ENCODE data around the gene EGFR. TPM values are rescaled to one million over a fixed set of nuclear protein-coding genes. Genes with fewer than 3 reads are reported as not detected.

EGFR gene
- total and polyA plus RNA-seq, 5 donors from 2014 or later: not detected

GRCh38 chr7:55178863-55179773 is 160.3 kb downstream of the EGFR start:
- Histone ChIP-seq H3K27me3 (ENCODE audit: control insufficient read depth, insufficient read depth, low read length) (no peaks in the 10 kb centered on the region), H3K27ac (ENCODE audit: insufficient read depth, low read length, poor library complexity, severe bottlenecking) (no peak overlapping the region), H3K4me1 (ENCODE audit: control insufficient read depth, insufficient read depth, low read length, poor library complexity, severe bottlenecking) (no peaks in the 10 kb centered on the region), H3K36me3 (ENCODE audit: control insufficient read depth, insufficient read depth, low read length) (no peaks in the 10 kb centered on the region), H3K4me3 (ENCODE audit: low read depth, low read length) (no peak overlapping the region), H3K9me3 (ENCODE audit: control insufficient read depth in 2 of 2, low read length in 2 of 2) (no peaks in the 10 kb centered on the region)
- Mint-ChIP-seq H3K36me3 (no peaks in the 10 kb centered on the region), H3K27me3 (no peaks in the 10 kb centered on the region), H3K4me1 (no peaks in the 10 kb centered on the region), H3K9me3 (peaks cover 0 to 2% (median 0%) of the 10 kb centered on the region in 7 donors), H3K4me3 (no peak overlapping the region), H3K27ac (no peak overlapping the region)
- DNase-seq: no peak
- ATAC-seq (ENCODE audit: low read depth in 2 of 2): no peak

- H3K4me1 ChIP-seq (ENCODE audit: control insufficient read depth, insufficient read depth, low read length, poor library complexity, severe bottlenecking): no peaks in the 10 kb centered on the region
- no peak overlapping the region for H3K27ac Mint-ChIP-seq
- no peak overlapping the region for H3K4me3 ChIP-seq (ENCODE audit: low read depth, low read length)
- H3K27me3 ChIP-seq (ENCODE audit: control insufficient read depth, insufficient read depth, low read length): no peaks in the 10 kb centered on the region
- no peaks in the 10 kb centered on the region for H3K9me3 ChIP-seq (ENCODE audit: control insufficient read depth in 2 of 2, low read length in 2 of 2)
- peaks cover 0 to 2% (median 0%) of the 10 kb centered on the region in 7 donors for H3K9me3 Mint-ChIP-seq
- H3K4me1 Mint-ChIP-seq: no peaks in the 10 kb centered on the region
- no peak overlapping the region for H3K4me3 Mint-ChIP-seq
- H3K27me3 Mint-ChIP-seq: peaks cover 3% of the 10 kb centered on the region
- no peaks in the 10 kb centered on the region for H3K36me3 Mint-ChIP-seq
- DNase-seq (no peak), ATAC-seq (ENCODE audit: low read depth in 2 of 2) (no peak)
- H3K36me3 ChIP-seq (ENCODE audit: control insufficient read depth, insufficient read depth, low read length): no peaks in the 10 kb centered on the region
- H3K27ac ChIP-seq (ENCODE audit: insufficient read depth, low read length, poor library complexity, severe bottlenecking): no peak overlapping the region
Observed at GRCh38 chr7:55179931-55180682, 161.3 kb downstream of the EGFR start.

- no peak overlapping the region for H3K27ac Mint-ChIP-seq
- H3K36me3 Mint-ChIP-seq: no peaks in the 10 kb centered on the region
- no peak for DNase-seq
- no peak overlapping the region for H3K4me3 Mint-ChIP-seq
- H3K27me3 Mint-ChIP-seq: peaks cover 7% of the 10 kb centered on the region
- H3K27me3 ChIP-seq (ENCODE audit: control insufficient read depth, insufficient read depth, low read length): no peaks in the 10 kb centered on the region
- no peaks in the 10 kb centered on the region for H3K4me1 Mint-ChIP-seq
- H3K4me1 ChIP-seq (ENCODE audit: control insufficient read depth, insufficient read depth, low read length, poor library complexity, severe bottlenecking): no peaks in the 10 kb centered on the region
- ATAC-seq (ENCODE audit: low read depth in 2 of 2): no peak
- H3K36me3 ChIP-seq (ENCODE audit: control insufficient read depth, insufficient read depth, low read length): no peaks in the 10 kb centered on the region
- H3K9me3 Mint-ChIP-seq: peaks cover 0 to 2% (median 0%) of the 10 kb centered on the region in 7 donors
- no peak overlapping the region for H3K27ac ChIP-seq (ENCODE audit: insufficient read depth, low read length, poor library complexity, severe bottlenecking)
- no peak overlapping the region for H3K4me3 ChIP-seq (ENCODE audit: low read depth, low read length)
- no peaks in the 10 kb centered on the region for H3K9me3 ChIP-seq (ENCODE audit: control insufficient read depth in 2 of 2, low read length in 2 of 2)
Observed at GRCh38 chr7:55180963-55181542, 162.2 kb downstream of the EGFR start.

GRCh38 chr7:55181762-55182161 is 162.9 kb downstream of the EGFR start:
- H3K4me1 ChIP-seq (ENCODE audit: control insufficient read depth, insufficient read depth, low read length, poor library complexity, severe bottlenecking): no peaks in the 10 kb centered on the region
- no peaks in the 10 kb centered on the region for H3K36me3 ChIP-seq (ENCODE audit: control insufficient read depth, insufficient read depth, low read length)
- H3K9me3 Mint-ChIP-seq: peaks cover 0 to 2% (median 0%) of the 10 kb centered on the region in 7 donors
- no peaks in the 10 kb centered on the region for H3K4me1 Mint-ChIP-seq
- ATAC-seq (ENCODE audit: low read depth in 2 of 2): no peak
- DNase-seq: no peak
- H3K36me3 Mint-ChIP-seq: no peaks in the 10 kb centered on the region
- H3K4me3 Mint-ChIP-seq: no peak overlapping the region
- no peak overlapping the region for H3K27ac Mint-ChIP-seq
- no peaks in the 10 kb centered on the region for H3K9me3 ChIP-seq (ENCODE audit: control insufficient read depth in 2 of 2, low read length in 2 of 2)
- H3K27me3 ChIP-seq (ENCODE audit: control insufficient read depth, insufficient read depth, low read length): no peaks in the 10 kb centered on the region
- H3K27me3 Mint-ChIP-seq: peaks cover 7% of the 10 kb centered on the region
- H3K27ac ChIP-seq (ENCODE audit: insufficient read depth, low read length, poor library complexity, severe bottlenecking): no peak overlapping the region
- H3K4me3 ChIP-seq (ENCODE audit: low read depth, low read length): no peak overlapping the region

GRCh38 chr7:55183897-55184296 is 165.1 kb downstream of the EGFR start:
- Mint-ChIP-seq H3K27ac (peak overlapping the region in 1 of 3 donors; percentile 23), H3K4me3 (no peak overlapping the region), H3K4me1 (no peaks in the 10 kb centered on the region), H3K27me3 (peaks cover 10% of the 10 kb centered on the region), H3K9me3 (no peaks in the 10 kb centered on the region), H3K36me3 (no peaks in the 10 kb centered on the region)
- ATAC-seq (ENCODE audit: low read depth in 2 of 2) (no peak), DNase-seq (no peak)
- Histone ChIP-seq H3K27ac (ENCODE audit: insufficient read depth, low read length, poor library complexity, severe bottlenecking) (no peak overlapping the region), H3K4me3 (ENCODE audit: low read depth, low read length) (no peak overlapping the region), H3K36me3 (ENCODE audit: control insufficient read depth, insufficient read depth, low read length) (no peaks in the 10 kb centered on the region), H3K27me3 (ENCODE audit: control insufficient read depth, insufficient read depth, low read length) (no peaks in the 10 kb centered on the region), H3K9me3 (ENCODE audit: control insufficient read depth in 2 of 2, low read length in 2 of 2) (no peaks in the 10 kb centered on the region), H3K4me1 (ENCODE audit: control insufficient read depth, insufficient read depth, low read length, poor library complexity, severe bottlenecking) (no peaks in the 10 kb centered on the region)

- no peak overlapping the region for H3K4me3 ChIP-seq (ENCODE audit: low read depth, low read length)
- H3K36me3 ChIP-seq (ENCODE audit: control insufficient read depth, insufficient read depth, low read length): no peaks in the 10 kb centered on the region
- H3K4me3 Mint-ChIP-seq: no peak overlapping the region
- H3K4me1 ChIP-seq (ENCODE audit: control insufficient read depth, insufficient read depth, low read length, poor library complexity, severe bottlenecking): no peaks in the 10 kb centered on the region
- H3K9me3 Mint-ChIP-seq: no peaks in the 10 kb centered on the region
- no peak for ATAC-seq (ENCODE audit: low read depth in 2 of 2)
- H3K4me1 Mint-ChIP-seq: no peaks in the 10 kb centered on the region
- H3K27ac ChIP-seq (ENCODE audit: insufficient read depth, low read length, poor library complexity, severe bottlenecking): no peak overlapping the region
- no peaks in the 10 kb centered on the region for H3K36me3 Mint-ChIP-seq
- no peaks in the 10 kb centered on the region for H3K27me3 ChIP-seq (ENCODE audit: control insufficient read depth, insufficient read depth, low read length)
- no peak overlapping the region for H3K27ac Mint-ChIP-seq
- H3K9me3 ChIP-seq (ENCODE audit: control insufficient read depth in 2 of 2, low read length in 2 of 2): no peaks in the 10 kb centered on the region
- no peak for DNase-seq
- H3K27me3 Mint-ChIP-seq: peaks cover 15% of the 10 kb centered on the region
Observed at GRCh38 chr7:55185321-55185802, 166.5 kb downstream of the EGFR start.

- Mint-ChIP-seq H3K9me3 (no peaks in the 10 kb centered on the region), H3K27ac (no peak overlapping the region), H3K4me1 (no peaks in the 10 kb centered on the region), H3K4me3 (no peak overlapping the region), H3K36me3 (no peaks in the 10 kb centered on the region), H3K27me3 (peaks cover 15% of the 10 kb centered on the region)
- ATAC-seq (ENCODE audit: low read depth in 2 of 2) (no peak), DNase-seq (no peak)
- Histone ChIP-seq H3K27ac (ENCODE audit: insufficient read depth, low read length, poor library complexity, severe bottlenecking) (no peak overlapping the region), H3K27me3 (ENCODE audit: control insufficient read depth, insufficient read depth, low read length) (no peaks in the 10 kb centered on the region), H3K4me1 (ENCODE audit: control insufficient read depth, insufficient read depth, low read length, poor library complexity, severe bottlenecking) (no peaks in the 10 kb centered on the region), H3K9me3 (ENCODE audit: control insufficient read depth in 2 of 2, low read length in 2 of 2) (no peaks in the 10 kb centered on the region), H3K36me3 (ENCODE audit: control insufficient read depth, insufficient read depth, low read length) (no peaks in the 10 kb centered on the region), H3K4me3 (ENCODE audit: low read depth, low read length) (no peak overlapping the region)
Observed at GRCh38 chr7:55185941-55186609, 167.3 kb downstream of the EGFR start.

All from CD4-positive, CD25-positive, alpha-beta regulatory T cell (primary cell).